SK-N-SH (cell line): Measurements from ENCODE around the gene NPVF. TPM values are rescaled to one million over a fixed set of nuclear protein-coding genes. Genes with fewer than 3 reads are reported as not detected.

Source experiments
- CTCF ChIA-PET: fragments of 300-600, 350-600 bp; formaldehyde crosslinking; extraction: SDS; loops from one replicate; lab custom pipeline; 2021; lab: Yijun Ruan, JAX
- POLR2A ChIA-PET: fragments of 350-600 bp; sonication (Branson Sonifier 250); formaldehyde crosslinking; extraction: SDS; loops from one replicate; lab custom pipeline; 2020; ENCODE audit warnings: antibody characterized with exemption, inconsistent platforms; lab: Yijun Ruan, JAX
- DNase-seq: peaks from one replicate; pipeline ENCODE4 v3.0.0; 2012
- H2AFZ ChIP-seq: fragments of 200-600 bp; sonication (generic); 2 replicates; pipeline ENCODE4 v1.8.1; 2016; ENCODE audit warnings: antibody characterized with exemption, mild to moderate bottlenecking, low read depth
- H3F3A ChIP-seq: fragments of 200-600 bp; sonication (generic); replicated peaks from 2 replicates; pipeline ENCODE3; 2016; ENCODE audit warnings: antibody characterized with exemption, mild to moderate bottlenecking; ENCODE audit not compliant: insufficient read depth
- H3K27ac ChIP-seq, 2 experiments: fragments of 200-500 bp in 1 of 2; fragments of 200-600 bp in 1 of 2; sonication (Bioruptor generic) in 1 of 2; sonication (generic), shearing (Covaris generic) in 1 of 2; 2 replicates each; pipeline versions ENCODE4 v1.5.1 to v1.6.1; 2014 to 2016; ENCODE audit warnings: low read depth in 2 of 2, inconsistent platforms in 1 of 2, low read length in 1 of 2, mild to moderate bottlenecking in 1 of 2, mixed read lengths in 1 of 2
- H3K27me3 ChIP-seq: fragments of 200-600 bp; sonication (generic), shearing (Covaris generic); 2 replicates; pipeline ENCODE4 v1.6.1; 2016; ENCODE audit warnings: mixed run types; ENCODE audit not compliant: insufficient read depth
- H3K36me3 ChIP-seq, 2 experiments: fragments of 200-500 bp in 1 of 2; fragments of 200-600 bp in 1 of 2; sonication (Bioruptor generic) in 1 of 2; sonication (generic) in 1 of 2; replicated peaks in 1 of 2; 2 replicates each; pipeline versions ENCODE3 to v1.5.1; 2014 to 2016; ENCODE audit warnings: low read length in 1 of 2, mild to moderate bottlenecking in 1 of 2; ENCODE audit not compliant: insufficient read depth in 2 of 2, control insufficient read depth in 1 of 2
- H3K4me1 ChIP-seq, 2 experiments: fragments of 200-500 bp in 1 of 2; fragments of 200-600 bp in 1 of 2; sonication (Bioruptor generic) in 1 of 2; sonication (generic), shearing (Covaris generic) in 1 of 2; 2 replicates each; pipeline versions ENCODE4 v1.5.1 to v1.6.1; 2014 to 2016; ENCODE audit warnings: low read depth in 1 of 2, low read length in 1 of 2, mixed run types in 1 of 2; ENCODE audit not compliant: insufficient read depth in 2 of 2, control insufficient read depth in 1 of 2
- H3K4me2 ChIP-seq: fragments of 200-600 bp; sonication (generic), shearing (Covaris generic); 2 replicates; pipeline ENCODE4 v1.6.1; 2017; ENCODE audit warnings: mixed run types
- H3K4me3 ChIP-seq, 2 experiments: fragments of 200-500 bp in 1 of 2; fragments of 200-600 bp in 1 of 2; sonication (Bioruptor generic) in 1 of 2; sonication (generic), shearing (Covaris generic) in 1 of 2; 2 replicates each; pipeline versions ENCODE4 v1.5.1 to v1.8.1; 2014 to 2016; ENCODE audit warnings: low read depth in 2 of 2, inconsistent platforms in 1 of 2, low read length in 1 of 2, mild to moderate bottlenecking in 1 of 2, mixed read lengths in 1 of 2, moderate library complexity in 1 of 2
- H3K79me2 ChIP-seq: fragments of 200-600 bp; sonication (generic); 2 replicates; pipeline ENCODE4 v1.8.1; 2017; ENCODE audit warnings: mild to moderate bottlenecking; ENCODE audit not compliant: insufficient read depth
- H3K9ac ChIP-seq: fragments of 200-600 bp; sonication (generic); 2 replicates; pipeline ENCODE4 v1.6.1; 2017; ENCODE audit warnings: mixed run types
- H3K9me2 ChIP-seq: fragments of 200-600 bp; sonication (generic); 2 replicates; pipeline ENCODE4 v1.6.1; 2017; ENCODE audit warnings: mixed run types
- H3K9me3 ChIP-seq: fragments of 200-600 bp; sonication (generic); 2 replicates; pipeline ENCODE4 v1.6.1; 2017; ENCODE audit warnings: mixed run types, mild to moderate bottlenecking, moderate library complexity
- H4K20me1 ChIP-seq: fragments of 200-600 bp; sonication (generic); 2 replicates; pipeline ENCODE4 v1.6.1; 2017; ENCODE audit warnings: mild to moderate bottlenecking, mixed run types; ENCODE audit not compliant: insufficient read depth
- CTCF ChIP-seq: fragments of 200-600 bp; sonication (generic); IDR thresholded peaks from 2 replicates; pipeline ENCODE4 v1.6.1; 2017; ENCODE audit warnings: antibody characterized with exemption, mild to moderate bottlenecking, moderate library complexity
- ELF1 ChIP-seq: IDR thresholded peaks from 2 replicates; pipeline ENCODE4 v1.4.0; 2012
- EP300 ChIP-seq, 2 experiments: IDR thresholded peaks; 2 replicates each; pipeline versions ENCODE4 v1.4.0 to v1.6.1; 2012; ENCODE audit warnings: borderline replicate concordance in 1 of 2, low read depth in 1 of 2, low read length in 1 of 2
- EZH2phosphoT487 ChIP-seq: fragments of 200-600 bp; sonication (generic); IDR thresholded peaks from 2 replicates; pipeline ENCODE4 v1.6.1; 2017; ENCODE audit warnings: low read depth, mixed run types, mild to moderate bottlenecking, antibody characterized with exemption, moderate library complexity, borderline replicate concordance
- FOSL2 ChIP-seq: IDR thresholded peaks from 2 replicates; pipeline ENCODE4 v1.4.0; 2012; ENCODE audit warnings: low read depth, mild to moderate bottlenecking, moderate library complexity, borderline replicate concordance
- FOXJ3 ChIP-seq: sonication (generic); formaldehyde crosslinking; IDR thresholded peaks from 2 replicates; pipeline ENCODE4 v1.5.1; 2020; ENCODE audit warnings: mild to moderate bottlenecking, missing genetic modification reagents
- GATA2 ChIP-seq: sonication (generic); formaldehyde crosslinking; IDR thresholded peaks from 2 replicates; pipeline ENCODE4 v1.5.0; 2020; ENCODE audit warnings: mild to moderate bottlenecking, missing genetic modification reagents
- MXI1 ChIP-seq: IDR thresholded peaks from 2 replicates; pipeline ENCODE4 v1.6.1; 2012; ENCODE audit warnings: mild to moderate bottlenecking, low read depth, low read length, improper control_type of control experiment
- NFIC ChIP-seq: IDR thresholded peaks from 2 replicates; pipeline ENCODE4 v1.4.0; 2012; ENCODE audit warnings: borderline replicate concordance
- NRF1 ChIP-seq: IDR thresholded peaks from 2 replicates; pipeline ENCODE4 v1.6.1; 2012; ENCODE audit warnings: low read depth, mild to moderate bottlenecking, low read length
- PBX3 ChIP-seq: IDR thresholded peaks from 2 replicates; pipeline ENCODE4; 2012
- POLR2AphosphoS5 ChIP-seq: IDR thresholded peaks from 2 replicates; pipeline ENCODE4 v1.6.1; 2012; ENCODE audit warnings: low read depth, low read length
- RFX5 ChIP-seq: IDR thresholded peaks from 2 replicates; pipeline ENCODE4 v1.6.1; 2012; ENCODE audit warnings: mild to moderate bottlenecking, improper control_type of control experiment, low read length
- SMC3 ChIP-seq: IDR thresholded peaks from 2 replicates; pipeline ENCODE4 v1.6.1; 2012; ENCODE audit warnings: low read depth, low read length, improper control_type of control experiment
- TAF1 ChIP-seq: IDR thresholded peaks from 2 replicates; pipeline ENCODE4 v1.6.1; 2012; ENCODE audit warnings: low read depth, mild to moderate bottlenecking, low read length, moderate library complexity, borderline replicate concordance
- TCF12 ChIP-seq: IDR thresholded peaks from 2 replicates; pipeline ENCODE4 v1.4.0; 2012
- YY1 ChIP-seq: IDR thresholded peaks from 2 replicates; pipeline ENCODE4 v1.4.0; 2012; ENCODE audit warnings: low read depth, mild to moderate bottlenecking
- WGBS: methylation state at CpG from one replicate; pipeline ENCODE4 v1.1.6; 2017; ENCODE audit warnings: low lambda C conversion rate; 5-methylcytosine and 5-hydroxymethylcytosine counted together
- polyA plus RNA-seq, 3 experiments: library from polyadenylated mRNA; depleted of rRNA; stranded (reverse); fragments of >200 nt; gene quantifications; 2 replicates each; pipeline ENCODE4 v1.2.3, GENCODE V29; 2012
- TF ChIP-seq, protein P1 (sequence below): IDR thresholded peaks from 2 replicates; pipeline ENCODE4 v1.4.0; 2012; ENCODE audit warnings: low read depth, borderline replicate concordance
- TF ChIP-seq, protein P2 (sequence below): IDR thresholded peaks from 2 replicates; pipeline ENCODE4 v1.4.0; 2012; ENCODE audit warnings: low read depth, borderline replicate concordance
- TF ChIP-seq, protein P3 (sequence below): fragments of 150-350 bp; IDR thresholded peaks from 2 replicates; pipeline ENCODE4 v1.6.1; 2016; ENCODE audit warnings: mild to moderate bottlenecking, low read depth, low read length

Gene NPVF
- polyA plus RNA-seq, 1 of the 3 experiments (the other 2 are of a cell fraction) = not detected

GRCh38 chr7:25234336-25234735 lies 6.0 kb upstream of the NPVF start:
- Histone ChIP-seq H3K4me3 (no peak overlapping the region), H3K27me3 (no peaks in the 10 kb centered on the region), H4K20me1 (no peaks in the 10 kb centered on the region), H3K9me2 (no peaks in the 10 kb centered on the region), H3K9me3 (no peaks in the 10 kb centered on the region), H3K4me1 (no peaks in the 10 kb centered on the region), H2AFZ (no peak overlapping the region), H3K27ac (no peak overlapping the region), H3K4me2 (no peak overlapping the region), H3F3A (no peaks in the 10 kb centered on the region), H3K9ac (no peak overlapping the region), H3K79me2 (no peaks in the 10 kb centered on the region), H3K36me3 (no peaks in the 10 kb centered on the region)
- no peak for DNase-seq
- WGBS = 41% methylated on average over 4 of the region's 4 CpGs
- CTCF ChIA-PET = interaction anchor here (0.6 to 2.1 kb wide), 6 partner anchors 14 to 1060 kb away, joined by 3 to 8 read pairs (median 4); no protein-coding TSS in a partner anchor
- POLR2A ChIA-PET = no interaction called here
- TF ChIP-seq YY1 (no peak), TAF1 (no peak), MXI1 (no peak), EP300 (IDR thresholded peaks at IDR 0.05; ENCODE audit: borderline replicate concordance in 1 of 2, low read depth in 1 of 2, low read length in 1 of 2) (no peak), RFX5 (no peak), PBX3 (no peak), NRF1 (no peak), FOSL2 (no peak), EZH2phosphoT487 (no peak), TCF12 (no peak), SMC3 (no peak), NFIC (no peak), POLR2AphosphoS5 (no peak), ELF1 (no peak), GATA2 (CRISPR knock-in tag) (no peak), CTCF (no peak), FOXJ3 (CRISPR knock-in tag) (no peak)
- TF ChIP-seq, protein P1, sequence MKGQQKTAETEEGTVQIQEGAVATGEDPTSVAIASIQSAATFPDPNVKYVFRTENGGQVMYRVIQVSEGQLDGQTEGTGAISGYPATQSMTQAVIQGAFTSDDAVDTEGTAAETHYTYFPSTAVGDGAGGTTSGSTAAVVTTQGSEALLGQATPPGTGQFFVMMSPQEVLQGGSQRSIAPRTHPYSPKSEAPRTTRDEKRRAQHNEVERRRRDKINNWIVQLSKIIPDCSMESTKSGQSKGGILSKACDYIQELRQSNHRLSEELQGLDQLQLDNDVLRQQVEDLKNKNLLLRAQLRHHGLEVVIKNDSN = no peak
- TF ChIP-seq, protein P2, sequence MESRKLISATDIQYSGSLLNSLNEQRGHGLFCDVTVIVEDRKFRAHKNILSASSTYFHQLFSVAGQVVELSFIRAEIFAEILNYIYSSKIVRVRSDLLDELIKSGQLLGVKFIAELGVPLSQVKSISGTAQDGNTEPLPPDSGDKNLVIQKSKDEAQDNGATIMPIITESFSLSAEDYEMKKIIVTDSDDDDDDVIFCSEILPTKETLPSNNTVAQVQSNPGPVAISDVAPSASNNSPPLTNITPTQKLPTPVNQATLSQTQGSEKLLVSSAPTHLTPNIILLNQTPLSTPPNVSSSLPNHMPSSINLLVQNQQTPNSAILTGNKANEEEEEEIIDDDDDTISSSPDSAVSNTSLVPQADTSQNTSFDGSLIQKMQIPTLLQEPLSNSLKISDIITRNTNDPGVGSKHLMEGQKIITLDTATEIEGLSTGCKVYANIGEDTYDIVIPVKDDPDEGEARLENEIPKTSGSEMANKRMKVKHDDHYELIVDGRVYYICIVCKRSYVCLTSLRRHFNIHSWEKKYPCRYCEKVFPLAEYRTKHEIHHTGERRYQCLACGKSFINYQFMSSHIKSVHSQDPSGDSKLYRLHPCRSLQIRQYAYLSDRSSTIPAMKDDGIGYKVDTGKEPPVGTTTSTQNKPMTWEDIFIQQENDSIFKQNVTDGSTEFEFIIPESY = no peak
- TF ChIP-seq, protein P3, sequence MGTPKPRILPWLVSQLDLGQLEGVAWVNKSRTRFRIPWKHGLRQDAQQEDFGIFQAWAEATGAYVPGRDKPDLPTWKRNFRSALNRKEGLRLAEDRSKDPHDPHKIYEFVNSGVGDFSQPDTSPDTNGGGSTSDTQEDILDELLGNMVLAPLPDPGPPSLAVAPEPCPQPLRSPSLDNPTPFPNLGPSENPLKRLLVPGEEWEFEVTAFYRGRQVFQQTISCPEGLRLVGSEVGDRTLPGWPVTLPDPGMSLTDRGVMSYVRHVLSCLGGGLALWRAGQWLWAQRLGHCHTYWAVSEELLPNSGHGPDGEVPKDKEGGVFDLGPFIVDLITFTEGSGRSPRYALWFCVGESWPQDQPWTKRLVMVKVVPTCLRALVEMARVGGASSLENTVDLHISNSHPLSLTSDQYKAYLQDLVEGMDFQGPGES = no peak
